Islet precursor cell (in vitro differentiated cells): ENCODE results near the gene PLXNB2.

ENCODE experiments used
- DNase-seq: peaks from one replicate; pipeline ENCODE4 v3.0.0-alpha.2; 2018

Gene PLXNB2

DNA sequence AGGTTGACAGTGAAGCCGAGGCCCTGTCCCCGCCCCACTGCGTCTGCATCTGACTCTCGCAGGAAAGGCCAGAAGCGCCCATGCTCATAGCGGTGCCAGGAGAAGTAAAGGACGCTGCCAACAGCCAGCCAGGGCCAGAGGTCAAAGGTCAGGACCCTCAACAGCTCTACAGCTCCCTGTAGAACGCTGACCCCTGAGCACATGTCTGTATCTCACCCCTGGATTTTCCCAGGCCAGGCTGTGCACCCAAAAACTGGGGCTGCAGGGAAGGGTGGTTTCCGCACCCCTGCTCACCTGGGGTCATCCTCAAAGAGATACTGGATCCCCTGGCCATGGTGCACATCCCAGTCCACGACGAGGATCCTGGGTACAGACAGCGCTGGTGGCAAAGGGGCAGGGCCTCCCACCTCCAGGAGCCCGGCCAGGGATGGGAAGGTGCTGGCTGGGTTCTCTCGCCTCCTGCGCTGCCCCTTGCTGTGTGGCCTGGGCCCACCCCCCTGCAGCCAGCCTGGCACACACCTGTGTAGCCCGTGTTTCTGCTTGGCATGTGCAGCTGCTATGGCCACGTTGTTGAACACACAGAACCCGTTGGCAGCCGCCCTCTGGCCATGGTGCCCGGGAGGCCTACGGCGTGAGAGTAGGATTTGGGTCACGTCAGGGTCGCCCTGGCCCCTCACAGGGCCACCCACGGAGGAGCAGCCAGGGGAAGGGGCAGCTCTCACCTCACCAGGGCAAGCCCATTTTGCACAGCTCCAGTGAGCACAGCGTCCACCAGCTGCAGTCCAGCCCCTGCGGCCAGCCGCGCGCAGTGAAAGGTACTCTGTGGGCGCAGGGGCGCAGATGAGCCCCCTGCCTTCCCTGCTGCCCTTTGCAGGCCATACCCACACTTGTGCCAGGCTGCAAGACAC lies 57.9 kb downstream of the PLXNB2 start:
- no peak for DNase-seq

DNA sequence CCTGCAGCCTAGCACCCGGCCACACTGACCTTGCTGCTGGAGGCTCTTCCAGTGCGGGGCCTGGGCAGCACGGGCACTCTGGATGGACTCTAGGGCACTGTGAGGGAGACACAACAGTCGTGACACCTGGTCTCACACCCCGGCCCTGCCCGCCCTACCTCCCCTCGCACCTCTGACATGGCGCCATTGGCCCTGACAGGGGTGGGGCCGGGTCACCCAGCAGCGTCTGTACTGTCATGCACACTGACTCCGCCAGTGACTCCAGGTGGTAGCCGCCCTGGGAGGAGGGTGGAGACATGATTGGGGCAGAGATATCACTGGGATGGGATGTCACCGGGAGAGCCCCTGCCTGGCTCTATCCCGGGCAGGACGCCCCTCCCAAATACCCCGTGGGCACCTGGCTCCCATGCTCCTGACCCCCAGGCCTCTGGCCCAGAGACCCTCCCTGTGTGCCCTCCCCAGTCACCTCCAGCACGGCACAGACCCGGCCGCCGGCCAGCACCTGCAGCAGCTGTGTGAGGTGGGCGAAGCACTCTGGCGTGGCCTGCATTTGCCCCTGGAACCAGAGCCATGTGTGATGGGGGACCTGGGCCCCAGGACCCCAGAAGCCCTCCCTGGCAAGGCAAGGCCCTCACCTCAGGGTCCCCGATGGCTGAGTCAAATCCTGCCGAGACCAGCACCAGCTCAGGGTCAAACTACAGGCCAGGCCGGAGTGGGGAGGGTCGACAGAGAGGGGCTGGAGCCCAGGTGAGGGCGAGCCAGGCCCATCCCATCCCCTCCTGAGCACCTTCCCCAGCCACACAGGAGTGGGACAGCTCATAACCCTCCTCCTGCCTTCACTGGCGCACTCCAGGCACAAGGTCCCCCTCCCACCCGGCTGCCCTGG lies 59.0 kb downstream of the PLXNB2 start:
- no peak for DNase-seq

DNA sequence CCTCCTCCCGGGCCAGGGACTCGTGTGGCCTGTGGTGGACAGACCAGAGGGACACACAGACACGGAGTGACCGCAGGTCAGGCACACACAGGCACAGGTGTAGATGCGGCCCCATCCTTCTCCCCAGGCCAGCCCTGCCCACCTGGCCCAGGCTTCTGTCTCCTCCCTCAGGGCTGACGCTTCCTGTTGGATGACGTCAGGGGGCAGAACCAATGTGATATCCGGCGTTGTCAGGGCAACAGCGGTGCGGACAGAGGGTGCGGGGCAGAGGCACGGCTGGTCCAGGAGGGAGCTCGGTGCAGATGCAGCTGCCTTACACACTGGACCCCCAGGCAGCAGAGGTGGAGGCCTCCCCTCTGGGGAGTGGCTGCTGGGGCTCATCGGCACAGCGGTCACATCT lies 59.7 kb downstream of the PLXNB2 start:
- DNase-seq = peak; percentile 86

DNA sequence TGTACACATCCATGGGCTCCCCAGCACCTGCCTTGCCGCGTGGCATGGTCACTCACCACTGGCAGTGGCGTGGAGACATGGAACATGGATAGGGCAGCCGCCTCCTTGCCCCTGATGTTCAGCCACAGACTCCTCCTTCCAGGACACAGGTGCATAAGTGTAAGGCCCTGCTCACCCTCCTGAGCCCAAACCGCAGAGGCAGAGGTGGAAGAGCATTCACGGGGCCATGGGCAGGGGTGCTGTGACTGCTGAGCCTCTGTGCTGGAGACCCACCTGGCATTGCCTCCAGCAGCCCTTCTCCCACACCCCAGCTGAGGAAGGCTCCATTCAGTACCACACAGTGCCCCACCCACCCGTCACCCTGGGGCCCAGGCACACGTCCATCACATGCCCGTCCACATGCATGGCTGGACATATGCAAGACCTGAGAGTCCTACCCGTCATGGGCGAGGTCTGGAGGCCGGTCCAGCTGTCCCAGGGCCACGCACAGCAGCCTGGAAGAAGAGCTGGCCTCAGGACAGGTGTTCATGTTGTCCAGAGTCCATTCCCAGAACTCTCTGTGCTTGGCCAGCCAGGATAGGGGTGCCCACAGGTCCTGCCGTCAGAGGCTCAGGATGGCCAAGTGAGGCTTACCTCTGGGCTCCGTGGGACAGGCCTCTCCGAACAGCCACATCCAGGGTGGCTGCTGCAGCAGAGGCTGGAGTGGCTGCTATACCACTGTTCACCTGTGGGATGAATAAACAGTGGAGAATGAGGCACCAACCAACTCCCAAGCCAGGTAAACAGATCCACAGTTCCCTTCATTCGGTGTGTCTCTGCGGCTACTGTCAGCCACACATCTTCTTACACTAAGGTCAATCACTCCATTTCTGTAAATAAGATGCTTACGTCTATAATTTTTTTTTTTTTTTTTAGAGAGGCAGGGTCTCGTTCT lies 60.9 kb downstream of the PLXNB2 start:
- no peak for DNase-seq

DNA sequence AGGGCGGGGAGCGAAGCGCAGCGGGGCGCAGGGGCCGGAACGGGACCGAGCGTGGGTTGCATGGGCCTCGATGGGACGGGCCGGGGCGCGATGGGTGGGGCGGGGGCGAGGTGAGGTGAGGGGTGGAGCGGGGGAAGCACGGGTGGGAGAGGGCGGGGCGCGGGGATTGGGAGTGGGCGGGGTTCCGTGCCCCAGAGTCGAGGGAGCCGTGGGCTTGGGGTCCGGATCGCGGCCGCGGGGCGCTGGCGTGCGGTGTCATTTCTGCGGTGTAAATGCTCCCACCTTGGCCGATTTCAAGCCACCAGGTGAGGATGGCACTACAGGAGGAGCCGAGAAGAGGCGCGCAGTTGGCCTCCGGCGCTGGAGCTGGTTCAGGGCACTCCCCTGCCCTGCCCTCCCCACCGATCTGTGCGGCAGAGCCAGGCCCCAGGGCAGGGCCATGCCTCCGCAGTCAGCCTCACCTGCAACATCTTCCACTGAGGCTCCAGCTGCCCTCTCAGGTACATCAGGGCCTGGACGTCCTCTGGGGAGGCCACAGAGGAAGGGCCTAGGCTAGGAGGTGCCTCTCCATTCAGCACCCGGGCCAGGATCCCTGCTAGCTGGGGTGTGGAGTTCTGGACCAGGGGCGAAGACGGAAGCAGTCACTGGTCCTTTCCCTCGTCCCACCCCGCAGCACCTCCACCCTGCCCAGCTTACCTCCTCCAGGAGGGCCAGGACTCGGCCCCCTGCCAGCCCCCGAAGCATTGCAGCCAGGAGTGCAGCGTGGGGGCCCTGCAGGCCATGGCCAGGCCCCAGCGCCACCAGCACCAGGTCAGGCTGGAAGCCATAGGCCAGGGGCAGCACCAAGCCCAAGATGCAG lies 62.0 kb downstream of the PLXNB2 start:
- DNase-seq = no peak

DNA sequence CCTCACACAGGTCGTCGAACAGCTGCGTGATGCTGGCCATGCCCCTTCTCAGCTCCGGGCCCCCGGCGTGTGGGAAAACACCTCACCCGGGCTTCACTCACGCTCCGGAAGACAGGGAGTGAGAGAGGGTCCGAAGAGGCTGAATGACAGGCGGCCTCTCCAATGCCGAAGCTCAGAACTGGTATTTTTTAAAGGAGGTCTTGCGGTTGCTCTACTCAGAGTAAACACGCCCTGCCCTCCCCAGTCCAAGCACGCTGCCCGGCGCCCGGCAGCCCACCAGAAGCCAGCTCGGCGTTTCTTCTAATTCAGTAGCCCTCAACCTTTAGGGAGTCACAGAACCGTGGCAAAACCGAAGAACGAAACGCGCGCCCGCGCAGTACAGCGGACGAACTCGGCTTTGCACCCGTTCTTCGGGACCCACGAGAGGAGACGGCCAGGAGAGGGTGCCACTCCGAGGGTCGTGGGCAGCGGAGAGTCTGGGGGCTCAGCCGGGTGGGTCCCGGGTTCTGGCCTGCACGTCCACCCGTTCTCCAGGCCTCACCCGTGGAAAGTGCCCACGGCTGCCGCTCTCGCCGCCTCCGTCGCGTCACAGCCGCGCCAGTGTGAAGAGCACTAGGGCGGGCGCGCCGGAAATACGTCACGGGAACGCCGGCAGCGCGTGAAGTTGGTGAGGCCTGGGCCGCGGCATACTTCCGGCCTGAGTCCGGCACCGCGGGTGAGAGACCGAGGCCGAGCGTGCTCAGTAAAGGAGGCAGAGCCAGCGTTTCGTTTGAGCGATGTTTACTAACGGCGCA lies 62.8 kb downstream of the PLXNB2 start, which contains the start of gene TUBGCP6:
Gene TUBGCP6, minus strand, starts transcription at position 604 of the 794 bp plus-strand sequence. Its CDS starts 564 bp downstream, at position 40.
- peak; percentile 94 for DNase-seq

DNA sequence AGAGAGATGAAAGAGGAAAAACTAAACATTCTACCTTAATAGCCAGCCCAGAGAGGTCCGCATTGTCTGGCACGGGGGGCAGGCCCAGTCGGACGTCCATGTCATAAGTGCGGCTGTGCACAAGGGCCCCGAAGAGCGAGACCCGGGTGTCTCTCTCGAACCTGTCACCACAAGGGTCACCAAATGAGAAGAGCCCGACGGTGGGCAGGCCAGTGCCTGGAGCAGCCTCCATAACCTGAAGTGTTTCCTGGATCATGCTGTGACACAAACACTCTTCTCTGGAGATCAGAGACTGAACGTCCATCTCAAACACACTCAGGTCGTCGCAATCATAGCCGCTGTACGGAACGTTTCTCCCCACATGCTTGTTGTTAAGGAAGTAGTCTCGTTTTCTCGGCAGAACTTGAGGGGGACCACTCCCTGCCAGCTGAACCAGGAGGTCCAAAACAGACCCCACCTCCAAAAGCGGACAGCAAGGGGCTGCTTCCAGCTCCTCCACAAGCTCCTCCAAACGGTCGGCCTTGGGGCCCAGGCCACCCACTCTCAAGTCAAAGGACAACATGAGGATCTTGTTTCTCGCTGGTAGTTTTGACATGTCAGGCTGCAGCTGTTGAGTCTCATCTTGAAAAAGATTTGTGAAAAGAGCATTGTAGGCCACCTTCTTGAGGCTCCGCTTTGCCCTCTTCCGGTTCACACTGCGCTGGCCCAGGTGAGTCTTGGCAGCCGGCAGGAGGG lies 63.6 kb downstream of the PLXNB2 start:
- no peak for DNase-seq

DNA sequence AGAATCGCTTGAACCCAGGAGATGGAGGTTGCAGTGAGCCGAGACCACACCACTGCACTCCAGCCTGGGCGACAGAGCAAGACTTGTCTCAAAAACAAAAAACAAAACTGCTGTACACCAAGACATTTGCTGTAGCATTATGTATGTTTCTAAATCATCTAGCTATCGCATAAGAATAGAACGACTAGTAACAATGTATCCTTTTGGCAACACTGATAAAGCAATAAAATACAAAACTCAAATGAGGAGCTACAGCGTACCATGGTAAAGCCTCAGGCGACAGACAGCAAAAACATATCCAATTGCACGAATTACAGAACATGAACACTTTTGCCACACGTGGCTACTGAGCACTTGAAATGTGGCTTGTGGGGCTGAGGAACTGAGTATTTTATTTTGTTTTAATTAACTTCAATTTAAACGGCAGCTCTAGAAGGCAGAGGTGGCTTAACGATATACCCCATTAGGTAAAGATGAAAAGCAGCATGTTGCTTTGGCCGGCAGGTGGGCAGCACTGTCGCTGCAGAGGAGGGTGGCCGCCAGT lies 65.0 kb downstream of the PLXNB2 start:
- DNase-seq = no peak

DNA sequence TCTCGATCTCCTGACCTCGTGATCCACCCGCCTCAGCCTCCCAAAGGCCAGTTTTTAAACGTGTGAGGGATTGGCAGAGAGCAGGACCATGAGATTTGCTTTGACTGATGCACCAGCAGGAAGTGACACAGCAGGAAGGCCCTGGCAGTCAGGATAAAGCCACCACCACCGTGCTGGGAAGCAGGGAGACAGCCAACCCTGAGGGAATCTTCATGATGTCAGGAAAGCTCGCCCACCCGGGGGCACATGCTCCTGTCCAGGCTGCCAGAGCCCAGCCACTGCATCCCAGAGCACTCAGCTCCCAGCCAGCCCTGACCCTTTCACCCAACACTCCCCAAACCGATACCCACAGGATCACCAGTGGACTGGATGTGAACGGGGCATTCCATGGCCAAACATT lies 68.7 kb downstream of the PLXNB2 start:
- no peak for DNase-seq

DNA sequence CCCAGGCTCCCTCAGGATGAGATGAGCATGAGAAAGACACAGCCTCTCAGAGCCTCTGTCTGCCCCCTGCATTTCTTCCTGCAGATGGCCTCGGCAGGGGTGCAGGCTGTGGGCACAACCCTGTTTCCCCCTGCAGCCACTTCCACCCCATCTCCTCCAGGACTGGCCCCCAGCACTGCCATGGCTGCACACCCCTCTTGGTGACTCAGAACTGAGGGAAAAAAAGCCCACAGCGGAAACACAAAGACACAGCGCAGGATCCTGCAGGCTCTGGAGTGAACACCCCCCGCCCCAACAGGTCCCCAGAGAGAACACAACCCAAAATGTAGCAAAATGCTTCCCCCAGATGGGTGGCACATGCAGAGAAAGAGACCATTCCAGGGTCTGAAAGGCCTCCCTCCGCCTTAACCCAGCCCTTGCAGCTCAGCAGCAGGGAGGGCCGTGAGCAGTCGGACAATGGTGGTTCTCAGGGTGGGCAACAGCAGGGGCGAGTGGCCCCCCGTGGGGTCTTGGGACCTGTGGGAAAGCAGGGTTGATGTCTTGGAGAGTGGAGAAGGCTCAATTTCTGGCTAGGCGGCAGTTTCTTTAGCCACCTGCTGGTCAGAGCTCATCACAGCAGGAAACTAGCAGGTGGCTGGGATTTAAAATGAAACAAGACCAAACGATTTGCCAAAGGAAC lies 70.6 kb downstream of the PLXNB2 start:
- no peak for DNase-seq

DNA sequence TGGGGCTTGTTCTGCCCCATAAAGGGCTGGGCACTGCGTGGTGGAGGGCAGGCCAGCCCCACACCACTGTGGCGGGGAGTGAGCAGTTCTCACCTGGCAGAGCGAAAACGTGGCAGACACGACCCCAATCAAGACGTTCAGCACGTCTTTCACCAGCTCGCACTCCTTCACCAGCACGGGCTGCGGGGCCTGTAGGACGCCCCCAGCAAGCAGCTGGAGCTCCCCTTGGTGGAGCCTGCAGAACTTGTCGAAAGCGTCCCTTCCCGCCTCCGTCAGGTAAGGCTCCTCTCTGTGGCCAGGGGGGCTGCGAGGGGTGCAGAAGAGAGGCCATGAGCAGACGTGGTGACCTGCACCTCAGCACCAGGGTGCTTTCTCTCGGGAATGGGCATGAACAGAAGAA lies 74.2 kb downstream of the PLXNB2 start:
- no peak for DNase-seq

DNA sequence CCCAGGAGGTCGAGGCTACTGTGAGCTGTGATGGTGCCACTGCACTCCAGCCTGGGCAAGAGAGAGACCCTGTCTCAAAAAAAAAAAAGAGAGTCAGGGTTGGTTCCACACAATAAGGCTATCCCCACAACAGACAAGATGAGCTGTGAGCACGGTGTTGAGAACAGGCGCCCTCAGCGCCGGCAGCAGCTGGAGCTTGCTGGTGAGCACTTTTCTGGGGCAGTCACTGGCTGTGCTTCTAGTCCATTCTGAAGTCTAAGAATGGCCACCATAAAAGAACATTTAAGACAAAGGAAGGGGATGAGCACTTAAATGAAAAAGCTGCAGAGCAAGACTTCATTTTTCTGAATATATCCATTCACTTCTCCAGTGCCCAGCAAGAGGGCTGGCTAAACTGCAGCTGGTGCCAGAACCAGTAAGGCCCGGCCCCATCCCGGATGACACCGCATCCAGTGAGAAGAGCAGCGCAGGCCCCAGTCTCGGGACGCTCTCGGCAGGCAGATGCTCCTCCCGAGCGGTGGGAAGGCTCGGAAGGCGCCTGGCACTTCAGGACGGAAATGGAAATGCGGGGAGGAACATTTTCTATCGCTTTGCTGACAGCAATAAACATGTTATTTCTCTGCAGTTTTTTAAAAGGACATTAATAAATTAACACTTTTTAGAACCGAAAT lies 74.8 kb downstream of the PLXNB2 start:
- no peak for DNase-seq

DNA sequence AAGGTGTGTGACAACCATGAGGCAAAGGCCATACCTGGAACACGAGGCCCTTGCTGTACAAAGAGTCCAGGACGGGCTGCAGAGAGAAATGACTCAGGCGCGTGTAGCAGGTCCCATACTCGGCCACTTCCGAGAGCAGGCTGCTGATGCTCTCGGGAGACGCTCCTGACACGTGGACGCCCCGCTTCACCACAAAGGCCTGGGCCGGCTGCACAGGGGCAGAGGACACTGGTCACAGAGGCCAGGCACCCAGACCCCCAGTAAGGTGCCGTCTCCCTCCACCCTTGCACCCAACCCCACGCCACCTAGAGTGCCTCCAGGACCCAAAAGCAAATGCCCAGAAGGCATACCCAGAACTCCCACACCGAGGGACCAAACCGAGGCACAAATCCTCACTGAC lies 78.1 kb downstream of the PLXNB2 start:
- no peak for DNase-seq

DNA sequence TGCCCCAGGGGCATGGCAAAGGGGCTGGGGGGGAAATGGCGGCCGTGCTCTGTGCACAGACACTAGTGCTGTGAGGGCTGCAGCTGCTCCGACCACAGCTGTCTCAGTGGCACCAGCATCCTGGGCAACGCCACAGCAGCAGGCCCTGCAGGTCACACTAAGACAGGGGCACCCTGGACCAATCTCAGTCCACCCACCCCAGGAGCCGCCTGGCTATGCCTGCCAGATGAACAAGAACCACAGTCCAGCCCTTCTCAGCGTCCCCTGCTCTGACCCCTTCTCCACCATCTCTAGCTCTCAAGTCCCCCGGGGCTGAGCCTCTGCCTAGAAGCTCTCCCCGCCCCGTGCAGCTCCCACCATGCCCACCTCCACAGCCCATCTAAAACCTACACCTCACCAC lies 79.1 kb downstream of the PLXNB2 start:
- no peak for DNase-seq

DNA sequence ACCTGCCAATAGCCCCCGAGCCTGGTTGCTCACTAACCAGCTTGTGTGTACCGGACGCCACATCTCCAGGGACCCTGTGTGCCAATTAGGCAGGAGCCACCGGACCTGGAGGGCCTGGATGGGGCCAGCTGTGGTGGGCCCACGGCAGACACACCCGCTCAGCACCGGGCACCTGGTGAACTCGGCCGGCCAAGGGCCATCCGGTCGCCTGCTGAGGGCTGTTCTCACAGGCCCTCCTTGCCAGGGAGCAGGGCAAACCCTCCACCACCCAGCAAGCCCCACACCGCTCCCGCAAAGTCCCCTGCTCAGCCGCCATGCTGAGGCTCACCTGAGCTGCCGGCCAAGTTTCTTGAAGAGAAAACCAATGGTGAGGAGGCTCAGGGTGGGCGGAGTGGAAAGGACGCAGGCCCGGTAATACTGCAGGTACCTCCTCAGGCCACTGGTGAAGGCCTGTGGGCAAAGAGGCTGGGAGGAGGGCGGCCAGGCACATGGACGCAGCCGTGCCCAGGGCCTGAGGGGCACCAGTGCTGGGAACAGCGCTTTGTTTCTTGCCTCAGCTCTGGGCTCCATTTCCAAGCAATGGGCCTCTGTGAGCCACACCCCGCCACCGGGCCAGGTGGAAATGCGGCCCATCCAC lies 79.7 kb downstream of the PLXNB2 start:
- DNase-seq = no peak

DNA sequence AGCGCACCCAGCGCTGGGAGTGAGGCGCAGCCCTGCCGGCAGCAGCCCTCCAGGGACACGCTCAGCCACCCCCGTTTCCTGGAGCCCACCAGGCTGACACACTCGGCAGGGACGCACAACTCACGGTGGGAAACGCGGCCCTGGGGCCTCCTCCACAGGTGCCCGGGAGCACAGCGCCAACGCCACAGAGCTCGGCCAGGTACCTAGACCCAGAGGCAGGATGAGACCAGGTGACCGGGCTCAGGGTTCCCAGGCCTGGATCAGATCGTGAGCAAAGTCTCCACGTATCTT lies 80.6 kb downstream of the PLXNB2 start:
- DNase-seq = no peak

DNA sequence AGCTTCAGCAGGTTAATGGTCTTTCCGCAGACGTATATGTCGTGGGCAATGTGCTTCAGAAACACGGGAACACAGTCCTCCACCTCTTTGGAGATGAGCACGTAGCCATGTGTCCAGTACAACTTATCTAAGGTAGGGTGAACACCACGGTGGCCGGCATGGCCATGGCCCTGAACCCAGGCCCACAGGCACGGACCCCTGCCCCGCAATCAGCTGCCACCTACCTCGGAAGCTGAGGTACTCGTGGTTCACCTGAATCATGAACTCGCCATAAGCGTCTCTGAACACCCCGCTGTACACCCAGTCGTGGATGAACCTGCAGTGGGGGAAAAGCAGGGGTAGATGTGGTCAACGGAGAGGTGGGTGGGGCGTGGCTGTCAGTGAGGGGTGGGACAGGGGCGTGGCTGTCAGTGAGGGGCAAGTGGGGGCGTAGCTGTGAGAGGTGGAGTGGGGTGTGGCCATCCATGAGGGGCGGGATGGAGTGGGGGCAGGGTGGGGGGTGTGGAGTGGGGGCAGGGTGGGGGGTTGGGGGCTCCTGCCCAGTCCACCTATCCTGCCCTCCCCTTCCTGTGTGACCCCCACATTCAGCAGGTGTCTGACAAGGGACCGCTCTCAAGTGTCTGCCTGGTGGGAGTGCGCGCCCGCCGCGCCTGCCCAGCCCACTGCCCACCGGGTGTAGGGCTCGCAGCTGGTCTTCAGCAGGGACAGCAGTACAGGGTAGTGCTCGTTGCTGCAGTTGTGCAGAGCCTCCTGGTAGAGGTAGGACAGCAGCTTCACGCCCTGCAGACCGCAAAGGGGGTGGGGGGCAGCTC lies 81.2 kb downstream of the PLXNB2 start:
- DNase-seq = no peak
